Hematopoietic multipotent progenitor cell treated with erythropoietin and hydrocortisone succinate and interleukin-3 and kit ligand, for 15 days (in vitro differentiated cells): ENCODE data around the gene PRDM16.

Experiments
- DNase-seq: peaks from one replicate; pipeline ENCODE4 v3.0.0-alpha.2; 2015; ENCODE audit warnings: low spot score

The PRDM16 gene

GRCh38 chr1:3068564-3069431, at the start of gene PRDM16:
Gene PRDM16 (plus strand): TSS chr1:3069203. CDS start chr1:3069260, 57 bp downstream.
- DNase-seq: no peak

- DNase-seq: no peak
These were observed 49.4 kb upstream of the PRDM16 start for GRCh38 chr1:3019516-3020051.

GRCh38 chr1:3020263-3020909, 48.6 kb upstream of the PRDM16 start:
- DNase-seq: no peak

GRCh38 chr1:3021233-3021671, 47.8 kb upstream of the PRDM16 start, which contains the start of gene ACTRT2:
Gene ACTRT2 (plus strand): TSS chr1:3021467. CDS start chr1:3021687, 220 bp downstream.
- DNase-seq: no peak

GRCh38 chr1:3021801-3022401, 47.1 kb upstream of the PRDM16 start:
- no peak for DNase-seq

- no peak for DNase-seq
These were observed 46.5 kb upstream of the PRDM16 start for GRCh38 chr1:3022511-3022973.

GRCh38 chr1:3022976-3023375, 46.0 kb upstream of the PRDM16 start:
- no peak for DNase-seq

- DNase-seq: no peak
These were observed 45.0 kb upstream of the PRDM16 start for GRCh38 chr1:3024019-3024418.

- no peak for DNase-seq
These were observed 44.4 kb upstream of the PRDM16 start for GRCh38 chr1:3024588-3024987.

- no peak for DNase-seq
These were observed 42.9 kb upstream of the PRDM16 start for GRCh38 chr1:3026124-3026523.

- no peak for DNase-seq
These were observed 42.2 kb upstream of the PRDM16 start for GRCh38 chr1:3026581-3027391.

GRCh38 chr1:3027611-3028371, 41.2 kb upstream of the PRDM16 start:
- DNase-seq: no peak

GRCh38 chr1:3028531-3029282, 40.3 kb upstream of the PRDM16 start:
- no peak for DNase-seq

GRCh38 chr1:3029481-3029961, 39.5 kb upstream of the PRDM16 start:
- DNase-seq: no peak

GRCh38 chr1:3029991-3030662, 38.9 kb upstream of the PRDM16 start:
- DNase-seq: no peak

- no peak for DNase-seq
These were observed 38.2 kb upstream of the PRDM16 start for GRCh38 chr1:3030663-3031381.

- no peak for DNase-seq
These were observed 37.4 kb upstream of the PRDM16 start for GRCh38 chr1:3031401-3032221.
